Transverse colon (tissue), 4 donors: Measurements from ENCODE around the gene ACTN3. TPM values are rescaled to one million over a fixed set of nuclear protein-coding genes. Genes with fewer than 3 reads are reported as not detected.

Experiments
- DNase-seq: peaks from one replicate; pipeline ENCODE4 v3.0.0-alpha.2; 2019
- H3K27ac ChIP-seq, 4 donors: fragments of 200-600 bp; sonication (generic); 2 replicates each; pipeline ENCODE4 v1.5.1; 2016 to 2018; ENCODE audit warnings: inconsistent platforms in 4 of 4
- H3K27me3 ChIP-seq: fragments of 200-600 bp; sonication (generic); 2 replicates; pipeline ENCODE4 v1.5.1; 2017; ENCODE audit warnings: inconsistent platforms
- H3K36me3 ChIP-seq, 4 donors: fragments of 200-600 bp; sonication (generic); 2 replicates each; pipeline ENCODE4 v1.5.1; 2017 to 2019; ENCODE audit warnings: inconsistent platforms in 4 of 4
- H3K4me1 ChIP-seq, 4 donors: fragments of 200-600 bp; sonication (generic); 2 replicates each; pipeline ENCODE4 v1.5.1; 2017 to 2020; ENCODE audit warnings: inconsistent platforms in 4 of 4
- H3K4me3 ChIP-seq, 4 donors: fragments of 200-600 bp; sonication (generic); 1 replicate in 1 of 4; 2 replicates in 3 of 4; pipeline versions ENCODE4 v1.5.1 to v1.6.1; 2017 to 2019; ENCODE audit warnings: inconsistent platforms in 4 of 4
- H3K9me3 ChIP-seq, 2 donors: fragments of 200-600 bp; sonication (generic); 2 replicates each; pipeline ENCODE4 v1.5.1; 2017 to 2019; ENCODE audit warnings: inconsistent platforms in 2 of 2
- CTCF ChIP-seq, 5 experiments: fragments of 200-600 bp in 3 of 5; fragments of 450-650 bp in 2 of 5; sonication (generic) in 3 of 5; IDR thresholded peaks; 1 replicate in 2 of 5; 2 replicates in 3 of 5; pipeline ENCODE4 v1.5.1; 2016 to 2017; ENCODE audit warnings: antibody characterized with exemption in 5 of 5, inconsistent platforms in 3 of 5, mild to moderate bottlenecking in 2 of 5, moderate library complexity in 1 of 5
- EP300 ChIP-seq: sonication (generic); formaldehyde crosslinking; IDR thresholded peaks from one replicate; pipeline ENCODE4 v1.6.1; 2017; ENCODE audit warnings: antibody characterized with exemption, low read depth
- POLR2A ChIP-seq: fragments of 450-650 bp; IDR thresholded peaks from one replicate; pipeline ENCODE4 v1.6.1; 2016; ENCODE audit warnings: antibody characterized with exemption, mild to moderate bottlenecking, moderate library complexity
- POLR2AphosphoS5 ChIP-seq, 3 donors: sonication (generic); formaldehyde crosslinking; IDR thresholded peaks; one replicate each; pipeline ENCODE4 v1.6.1; 2016; ENCODE audit warnings: antibody characterized with exemption in 3 of 3
- WGBS, 2 donors: methylation state at CpG; one replicate each; pipeline ENCODE4 v1.1.5; 2018; ENCODE audit warnings: low coverage in 1 of 2; 5-methylcytosine and 5-hydroxymethylcytosine counted together
- in situ Hi-C, 4 donors: fragments of 200-750 bp; cut with MboI; loops; one replicate each; pipeline versions ENCODE4 v1.15.0 to v1.15.1; 2017; ENCODE audit warnings: low sequenced_read_pairs in 3 of 4, low pct_ligation_motif_present in 1 of 4, low pct_unique_long_range_greater_than_20kb in 1 of 4
- intact Hi-C: fragments of 100-400 bp; cut with DNase I; formaldehyde crosslinking; loops from one replicate; pipeline ENCODE4 v1.15.1; 2023; ENCODE audit warnings: low total_unique reads
- total RNA-seq, 4 donors: library from RNA; depleted of rRNA; stranded (reverse); fragments of >200 nt; gene quantifications; one replicate each; pipeline ENCODE4 v1.1.0, GENCODE V29; 2016

ACTN3 gene
- total RNA-seq, 4 donors from 2014 or later: not detected

DNA sequence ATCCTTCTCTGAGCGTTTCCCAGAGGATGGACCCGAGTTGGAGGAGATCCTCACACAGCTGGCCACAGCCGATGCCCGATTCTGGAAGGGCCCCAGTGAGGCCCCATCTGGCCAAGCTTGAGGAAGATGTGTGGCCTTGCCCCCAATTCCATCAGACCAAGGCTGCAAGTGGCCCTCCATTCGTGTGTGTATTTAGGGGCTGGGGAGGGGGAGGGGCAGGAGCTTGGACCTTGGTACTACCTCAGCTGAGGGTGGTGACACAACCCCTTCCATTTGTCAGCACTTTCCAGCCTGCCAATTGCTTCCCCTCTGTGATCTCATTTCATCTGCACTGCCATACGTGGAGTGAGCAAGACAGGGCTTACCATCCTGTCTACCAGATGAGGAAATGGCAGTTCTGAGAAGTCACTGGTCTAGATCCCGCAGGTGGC is 37.6 kb upstream of the ACTN3 start:
- DNase-seq: no peak
- no peak overlapping the region for H3K27ac ChIP-seq
- no peaks in the 10 kb centered on the region for H3K27me3 ChIP-seq
- H3K4me1 ChIP-seq: peaks cover 9 to 13% (median 11%) of the 10 kb centered on the region in 4 donors
- in situ Hi-C loops (no loop called here), intact Hi-C loops (no loop called here)
- H3K36me3 ChIP-seq: no peaks in the 10 kb centered on the region
- no peaks in the 10 kb centered on the region for H3K9me3 ChIP-seq
- 82 to 92% methylated on average over 2 to 7 of the region's 7 CpGs for WGBS, 2 donors
- TF ChIP-seq POLR2A: no peak
- TF ChIP-seq EP300: no peak
- TF ChIP-seq POLR2AphosphoS5 (IDR thresholded peaks at IDR 0.05): no peak
- TF ChIP-seq CTCF (IDR thresholded peaks at IDR 0.05): no peak
- H3K4me3 ChIP-seq: no peak overlapping the region

DNA sequence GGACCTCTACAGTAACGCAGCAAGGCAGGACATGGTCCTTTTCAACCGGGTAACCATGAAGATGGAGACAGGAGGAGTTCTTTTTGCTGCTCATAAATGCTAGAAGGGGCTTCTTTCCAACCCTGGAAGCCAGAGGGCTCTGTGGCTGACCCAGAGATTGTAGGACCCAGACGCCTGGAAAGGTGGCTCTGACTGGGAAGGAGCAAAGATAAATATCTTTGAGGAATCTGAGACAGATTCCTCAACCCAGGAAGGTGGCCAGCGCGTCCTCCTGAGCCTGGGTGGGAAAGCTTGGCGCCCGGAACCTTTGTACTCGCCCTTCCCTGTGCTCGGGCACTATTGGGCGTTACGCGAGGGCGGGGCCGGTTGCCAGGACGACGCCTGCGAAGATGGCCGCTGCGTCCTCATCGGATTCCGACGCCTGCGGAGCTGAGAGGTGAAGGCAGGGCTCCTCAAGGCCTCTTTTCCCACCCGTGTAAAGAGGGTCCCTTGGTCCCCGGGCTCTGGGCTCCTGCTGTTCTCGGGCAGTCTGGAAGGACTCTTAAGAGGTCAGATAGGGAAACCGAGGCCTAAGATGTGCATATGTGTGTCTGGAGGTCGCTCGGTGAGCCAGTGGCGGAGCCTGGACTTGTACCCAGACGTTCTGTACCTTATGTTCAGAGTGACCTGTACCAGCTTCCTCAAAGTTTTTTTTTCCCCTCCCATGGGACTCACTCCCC is 36.3 kb upstream of the ACTN3 start, which contains the start of gene BBS1:
Gene BBS1, plus strand, starts transcription at position 365 of the 719 bp plus-strand sequence. Its CDS starts 25 bp downstream, at position 390.
- Histone ChIP-seq H3K9me3 (no peaks in the 10 kb centered on the region), H3K4me1 (peaks cover 9 to 13% (median 11%) of the 10 kb centered on the region in 4 donors), H3K36me3 (no peaks in the 10 kb centered on the region), H3K27me3 (no peaks in the 10 kb centered on the region), H3K27ac (peak within 1 kb of the TSS; percentile 52 to 74 (median 70)), H3K4me3 (peak within 1 kb of the TSS; percentile 61 to 80 (median 75))
- TF ChIP-seq POLR2A (peak; percentile 55), EP300 (no peak), POLR2AphosphoS5 (IDR thresholded peaks at IDR 0.05) (peak; percentile 52 to 72 (median 69)), CTCF (IDR thresholded peaks at IDR 0.05) (no peak)
- in situ Hi-C loops: no loop called here
- intact Hi-C loops: no loop called here
- WGBS, 2 donors: 0 to 2% methylated on average over 1 to 31 of the region's 31 CpGs
- peak; percentile 89 for DNase-seq

DNA sequence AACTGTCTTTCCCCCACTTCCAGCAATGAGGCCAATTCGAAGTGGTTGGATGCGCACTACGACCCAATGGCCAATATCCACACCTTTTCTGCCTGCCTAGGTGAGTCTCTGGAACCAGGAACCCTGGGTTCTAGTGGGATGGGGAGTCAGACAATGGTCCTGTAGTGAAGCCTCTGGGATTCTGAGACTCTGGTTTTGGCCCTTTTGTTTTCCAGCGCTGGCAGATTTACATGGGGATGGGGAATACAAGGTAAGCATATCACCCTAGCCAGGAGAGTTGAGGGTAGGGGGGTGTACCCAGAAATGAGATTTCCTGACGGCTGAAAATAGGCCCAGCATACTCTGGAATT is 35.7 kb upstream of the ACTN3 start:
- Histone ChIP-seq H3K4me1 (peaks cover 9 to 13% (median 11%) of the 10 kb centered on the region in 4 donors), H3K36me3 (no peaks in the 10 kb centered on the region), H3K27me3 (no peaks in the 10 kb centered on the region), H3K9me3 (no peaks in the 10 kb centered on the region), H3K27ac (peak overlapping the region; percentile 52 to 74 (median 70)), H3K4me3 (peak overlapping the region; percentile 61 to 80 (median 75))
- intact Hi-C loops (no loop called here), in situ Hi-C loops (no loop called here)
- no peak for DNase-seq
- 9 to 20% methylated on average over 1 to 5 of the region's 5 CpGs for WGBS, 2 donors
- TF ChIP-seq POLR2AphosphoS5 (IDR thresholded peaks at IDR 0.05): no peak
- TF ChIP-seq POLR2A: no peak
- no peak for TF ChIP-seq CTCF (IDR thresholded peaks at IDR 0.05)
- no peak for TF ChIP-seq EP300

GRCh38 chr11:66523611-66524010 is 23.1 kb upstream of the ACTN3 start:
- in situ Hi-C loops: no loop called here
- H3K4me1 ChIP-seq: no peaks in the 10 kb centered on the region
- no peaks in the 10 kb centered on the region for H3K9me3 ChIP-seq
- H3K36me3 ChIP-seq: peaks cover 0 to 31% (median 12%) of the 10 kb centered on the region in 4 donors
- H3K27ac ChIP-seq: no peak overlapping the region
- H3K4me3 ChIP-seq: no peak overlapping the region
- no peak for DNase-seq
- TF ChIP-seq CTCF (IDR thresholded peaks at IDR 0.05): no peak
- no peak for TF ChIP-seq EP300
- no peaks in the 10 kb centered on the region for H3K27me3 ChIP-seq
- intact Hi-C loops: no loop called here
- 91% methylated on average over 11 of the region's 11 CpGs; no CpG with 5 or more reads in 1 of the 2 donors for WGBS, 2 donors
